Measurements from ENCODE around the gene ALDH1L2. TPM values are rescaled to one million over a fixed set of nuclear protein-coding genes. Genes with fewer than 3 reads are reported as not detected.

The ALDH1L2 gene
- total RNA-seq, 1 donor from 2014 or later = 3.0 TPM

GRCh38 chr12:105013892-105014291 is 70.4 kb downstream of the ALDH1L2 start:
- Histone ChIP-seq H3K27ac (replicated peaks) (no peak overlapping the region), H3K4me1 (no peaks in the 10 kb centered on the region), H3K4me3 (no peak overlapping the region), H3K36me3 (peaks cover 42% of the 10 kb centered on the region), H3K9me3 (replicated peaks) (peaks cover 14% of the 10 kb centered on the region), H3K27me3 (ENCODE audit: low read depth) (no peaks in the 10 kb centered on the region)
- TF ChIP-seq CTCF (IDR thresholded peaks at IDR 0.05; ENCODE audit: borderline replicate concordance) = no peak
- intact Hi-C loops (cut with micrococcal nuclease) = no loop called here
- no peak for DNase-seq

GRCh38 chr12:105001476-105001875 is 82.8 kb downstream of the ALDH1L2 start:
- Histone ChIP-seq H3K27me3 (ENCODE audit: low read depth) (no peaks in the 10 kb centered on the region), H3K27ac (replicated peaks) (no peak overlapping the region), H3K4me3 (no peak overlapping the region), H3K36me3 (peaks cover 55% of the 10 kb centered on the region), H3K9me3 (replicated peaks) (no peaks in the 10 kb centered on the region), H3K4me1 (peaks cover 11% of the 10 kb centered on the region)
- intact Hi-C loops (cut with micrococcal nuclease) = no loop called here
- no peak for TF ChIP-seq CTCF (IDR thresholded peaks at IDR 0.05; ENCODE audit: borderline replicate concordance)
- DNase-seq = no peak

GRCh38 chr12:104999347-104999685 is 84.9 kb downstream of the ALDH1L2 start:
- DNase-seq = no peak
- no peak overlapping the region for H3K4me3 ChIP-seq
- peaks cover 65% of the 10 kb centered on the region for H3K36me3 ChIP-seq
- no peaks in the 10 kb centered on the region for H3K9me3 ChIP-seq (replicated peaks)
- no peak overlapping the region for H3K27ac ChIP-seq (replicated peaks)
- TF ChIP-seq CTCF (IDR thresholded peaks at IDR 0.05; ENCODE audit: borderline replicate concordance) = no peak
- H3K27me3 ChIP-seq (ENCODE audit: low read depth) = no peaks in the 10 kb centered on the region
- H3K4me1 ChIP-seq = peaks cover 11% of the 10 kb centered on the region
- intact Hi-C loops (cut with micrococcal nuclease) = no loop called here

DNA sequence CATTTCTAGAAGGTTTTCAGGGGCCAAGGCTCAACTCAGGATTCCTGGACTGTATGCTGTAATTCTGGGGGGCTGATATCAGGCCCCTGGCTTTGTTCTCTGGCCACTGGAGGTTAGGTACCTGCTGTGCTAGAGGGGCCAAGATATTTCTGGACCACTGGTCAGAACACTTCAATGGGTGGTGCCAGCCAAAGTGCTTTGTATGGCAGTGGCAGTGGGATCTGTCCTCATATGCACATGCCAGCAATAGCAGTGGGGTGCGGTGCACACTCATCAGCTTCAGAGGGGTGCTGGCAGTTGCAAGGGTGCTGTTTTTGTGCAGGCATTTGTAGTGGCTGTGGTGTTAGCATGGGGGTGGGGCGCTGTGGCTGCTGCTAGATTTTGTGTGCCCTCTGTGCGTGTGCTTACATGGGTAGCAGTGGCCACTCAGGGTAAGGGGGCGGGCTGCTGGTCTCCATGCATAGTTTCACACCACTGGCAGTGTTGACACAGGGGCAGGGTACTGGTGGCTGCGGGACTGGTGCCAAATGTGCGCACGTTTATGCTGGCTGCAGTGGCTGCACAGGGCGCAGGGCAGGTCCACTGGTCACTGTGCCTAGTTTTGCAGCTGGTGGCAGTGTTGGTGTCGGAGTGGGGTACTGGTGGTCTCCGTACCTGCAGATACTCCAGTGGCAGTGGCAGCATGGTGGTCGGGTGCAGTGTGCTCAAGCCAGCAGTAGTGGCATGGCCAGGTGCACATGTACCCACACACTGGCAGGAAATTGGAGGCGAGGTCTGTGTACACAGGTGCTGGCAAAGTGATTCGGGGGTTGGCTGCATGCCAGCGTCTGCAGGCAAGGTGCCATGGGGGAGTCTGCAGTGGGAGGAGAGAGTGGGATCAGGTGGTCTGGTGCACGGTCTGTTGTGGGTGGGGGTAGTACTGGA is 85.6 kb downstream of the ALDH1L2 start:
- Histone ChIP-seq H3K9me3 (replicated peaks) (no peaks in the 10 kb centered on the region), H3K27ac (replicated peaks) (no peak overlapping the region), H3K27me3 (ENCODE audit: low read depth) (no peaks in the 10 kb centered on the region), H3K4me3 (no peak overlapping the region), H3K4me1 (peaks cover 11% of the 10 kb centered on the region), H3K36me3 (peaks cover 65% of the 10 kb centered on the region)
- TF ChIP-seq CTCF (IDR thresholded peaks at IDR 0.05; ENCODE audit: borderline replicate concordance) = no peak
- intact Hi-C loops (cut with micrococcal nuclease) = no loop called here
- DNase-seq = no peak

GRCh38 chr12:104997541-104997940 is 86.7 kb downstream of the ALDH1L2 start:
- H3K27ac ChIP-seq (replicated peaks) = no peak overlapping the region
- H3K9me3 ChIP-seq (replicated peaks) = no peaks in the 10 kb centered on the region
- TF ChIP-seq CTCF (IDR thresholded peaks at IDR 0.05; ENCODE audit: borderline replicate concordance) = no peak
- no peaks in the 10 kb centered on the region for H3K27me3 ChIP-seq (ENCODE audit: low read depth)
- DNase-seq = no peak
- H3K4me1 ChIP-seq = peaks cover 11% of the 10 kb centered on the region
- no peak overlapping the region for H3K4me3 ChIP-seq
- intact Hi-C loops (cut with micrococcal nuclease) = no loop called here
- peaks cover 70% of the 10 kb centered on the region for H3K36me3 ChIP-seq
